ENCODE data around the gene ZP2. TPM values are rescaled to one million over a fixed set of nuclear protein-coding genes. Genes with fewer than 3 reads are reported as not detected.
"Not testable (repeated sequence)": the region's sequence is repeated elsewhere in the genome, so short reads cannot be mapped to it uniquely, and the experiment has no call there.

The ZP2 gene
- total RNA-seq, 1 experiment from 2014 or later: not detected

- H3K4me1 Mint-ChIP-seq (ENCODE audit: low read depth, unreplicated experiment); intact Hi-C loops (cut with micrococcal nuclease; ENCODE audit: unreplicated experiment); H3K36me3 Mint-ChIP-seq (ENCODE audit: insufficient read depth, unreplicated experiment); H3K27me3 ChIP-seq (replicated peaks; ENCODE audit: control insufficient read depth, insufficient read depth, low read length); H3K9me3 Mint-ChIP-seq (ENCODE audit: unreplicated experiment); H3K4me3 Mint-ChIP-seq (ENCODE audit: unreplicated experiment); H3K4me3 ChIP-seq (ENCODE audit: low read depth, low read length); BruUV-seq (replicated peaks); H3K4me1 ChIP-seq; H3K9me3 ChIP-seq; H3K36me3 ChIP-seq (ENCODE audit: control insufficient read depth, insufficient read depth, low read length); POLR2A ChIA-PET; DNase-seq; H3K27me3 Mint-ChIP-seq (ENCODE audit: insufficient read depth, unreplicated experiment); H3K27ac Mint-ChIP-seq (ENCODE audit: unreplicated experiment): not testable (repeated sequence)
- CTCF ChIA-PET: interaction anchor here (1.2 kb wide), 1 partner anchor 148 kb away, joined by 3 read pairs; no protein-coding TSS in a partner anchor
Observed at GRCh38 chr16:21153124-21153729, 58.1 kb downstream of the ZP2 start.

DNA sequence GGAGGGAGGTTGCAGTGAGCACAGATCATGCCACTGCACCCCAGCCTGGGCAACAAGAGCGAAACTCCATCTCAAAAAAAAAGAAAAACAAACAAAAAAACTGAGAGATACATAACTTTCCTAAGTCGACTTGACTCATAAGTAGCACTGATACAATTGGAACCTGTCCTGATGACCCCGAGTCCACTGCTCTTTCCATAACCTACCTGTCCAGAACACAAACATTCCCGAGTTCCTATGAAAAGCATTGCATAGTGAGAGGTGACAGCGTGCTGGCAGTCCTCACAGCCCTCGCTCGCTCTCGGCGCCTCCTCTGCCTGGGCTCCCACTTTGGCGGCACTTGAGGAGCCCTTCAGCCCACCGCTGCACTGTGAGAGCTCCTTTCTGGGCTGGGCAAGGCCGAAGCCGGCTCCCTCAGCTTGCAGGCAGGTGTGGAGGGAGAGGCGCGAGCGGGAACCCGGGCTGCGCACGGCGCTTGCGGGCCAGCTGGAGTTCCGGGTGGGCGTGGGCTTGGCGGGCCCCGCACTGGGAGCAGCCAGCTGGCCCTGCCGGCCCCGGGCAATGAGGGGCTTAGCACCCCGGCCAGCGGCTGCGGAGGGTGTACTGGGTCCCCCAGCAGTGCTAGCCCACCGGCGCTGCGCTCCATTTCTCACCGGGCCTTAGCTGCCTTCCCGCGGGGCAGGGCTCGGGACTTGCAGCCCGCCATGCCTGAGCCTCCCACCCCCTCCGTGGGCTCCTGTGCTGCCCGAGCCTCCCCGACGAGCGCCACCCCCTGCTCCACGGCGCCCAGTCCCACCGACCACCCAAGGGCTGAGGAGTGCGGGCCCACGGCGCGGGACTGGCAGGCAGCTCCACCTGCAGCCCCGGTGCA is 59.0 kb downstream of the ZP2 start:
- intact Hi-C loops (cut with micrococcal nuclease; ENCODE audit: unreplicated experiment); POLR2A ChIA-PET; DNase-seq: not testable (repeated sequence)

GRCh38 chr16:21150375-21151001 is 60.9 kb downstream of the ZP2 start, which contains the start of gene DNAH3:
TSS of gene DNAH3 (minus strand) at chr16:21150846. CDS start at chr16:21150319, 527 bp downstream.
- TF ChIP-seq, protein P1, sequence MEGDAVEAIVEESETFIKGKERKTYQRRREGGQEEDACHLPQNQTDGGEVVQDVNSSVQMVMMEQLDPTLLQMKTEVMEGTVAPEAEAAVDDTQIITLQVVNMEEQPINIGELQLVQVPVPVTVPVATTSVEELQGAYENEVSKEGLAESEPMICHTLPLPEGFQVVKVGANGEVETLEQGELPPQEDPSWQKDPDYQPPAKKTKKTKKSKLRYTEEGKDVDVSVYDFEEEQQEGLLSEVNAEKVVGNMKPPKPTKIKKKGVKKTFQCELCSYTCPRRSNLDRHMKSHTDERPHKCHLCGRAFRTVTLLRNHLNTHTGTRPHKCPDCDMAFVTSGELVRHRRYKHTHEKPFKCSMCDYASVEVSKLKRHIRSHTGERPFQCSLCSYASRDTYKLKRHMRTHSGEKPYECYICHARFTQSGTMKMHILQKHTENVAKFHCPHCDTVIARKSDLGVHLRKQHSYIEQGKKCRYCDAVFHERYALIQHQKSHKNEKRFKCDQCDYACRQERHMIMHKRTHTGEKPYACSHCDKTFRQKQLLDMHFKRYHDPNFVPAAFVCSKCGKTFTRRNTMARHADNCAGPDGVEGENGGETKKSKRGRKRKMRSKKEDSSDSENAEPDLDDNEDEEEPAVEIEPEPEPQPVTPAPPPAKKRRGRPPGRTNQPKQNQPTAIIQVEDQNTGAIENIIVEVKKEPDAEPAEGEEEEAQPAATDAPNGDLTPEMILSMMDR (IDR thresholded peaks at IDR 0.05; ENCODE audit: insufficient read depth in 1 of 2, low read depth in 1 of 2, low read length in 1 of 2, severe bottlenecking in 1 of 2, unreplicated experiment in 1 of 2): no peak
- H3K27me3 Mint-ChIP-seq (ENCODE audit: insufficient read depth, unreplicated experiment): no peaks in the 10 kb centered on the region
- Histone ChIP-seq H3K27me3 (replicated peaks; ENCODE audit: control insufficient read depth, insufficient read depth, low read length) (no peaks in the 10 kb centered on the region), H3K4me1 (no peaks in the 10 kb centered on the region), H3K4me3 (ENCODE audit: low read depth, low read length) (no peak within 1 kb of the TSS), H3K9me3 (no peaks in the 10 kb centered on the region), H3K36me3 (ENCODE audit: control insufficient read depth, insufficient read depth, low read length) (no peaks in the 10 kb centered on the region)
- H3K9me3 Mint-ChIP-seq (ENCODE audit: unreplicated experiment): no peaks in the 10 kb centered on the region
- POLR2A ChIA-PET: no interaction called here
- H3K36me3 Mint-ChIP-seq (ENCODE audit: insufficient read depth, unreplicated experiment): no peaks in the 10 kb centered on the region
- H3K4me3 Mint-ChIP-seq (ENCODE audit: unreplicated experiment): no peak within 1 kb of the TSS
- BruUV-seq (replicated peaks): no TSS peak
- no peak for DNase-seq
- CTCF ChIA-PET: no interaction called here
- H3K27ac Mint-ChIP-seq (ENCODE audit: unreplicated experiment): no peak within 1 kb of the TSS
- H3K4me1 Mint-ChIP-seq (ENCODE audit: low read depth, unreplicated experiment): no peaks in the 10 kb centered on the region
- intact Hi-C loops (cut with micrococcal nuclease; ENCODE audit: unreplicated experiment): no loop called here

More for the DNA sequence above, 59.0 kb downstream of the ZP2 start:
- H3K27ac Mint-ChIP-seq (ENCODE audit: unreplicated experiment); H3K9me3 Mint-ChIP-seq (ENCODE audit: unreplicated experiment); BruUV-seq (replicated peaks); H3K4me1 ChIP-seq; H3K9me3 ChIP-seq; H3K36me3 Mint-ChIP-seq (ENCODE audit: insufficient read depth, unreplicated experiment); H3K4me3 ChIP-seq (ENCODE audit: low read depth, low read length); H3K27me3 ChIP-seq (replicated peaks; ENCODE audit: control insufficient read depth, insufficient read depth, low read length); H3K36me3 ChIP-seq (ENCODE audit: control insufficient read depth, insufficient read depth, low read length); H3K4me3 Mint-ChIP-seq (ENCODE audit: unreplicated experiment); H3K27me3 Mint-ChIP-seq (ENCODE audit: insufficient read depth, unreplicated experiment); CTCF ChIA-PET; H3K4me1 Mint-ChIP-seq (ENCODE audit: low read depth, unreplicated experiment): not testable (repeated sequence)

Other genes starting within 250 kb of the ZP2 start
- gene DNAH3, start 60.7 kb downstream of the ZP2 start, total RNA-seq (2022): 4.3 and 4.4 TPM in 2 replicates
- gene LDAF1, start 52.9 kb downstream of the ZP2 start, total RNA-seq (2022): 12.9 and 16.7 TPM in 2 replicates
- gene ANKS4B, start 22.1 kb upstream of the ZP2 start, total RNA-seq (2022): 3.5 and 4.8 TPM in 2 replicates
- 0.39 TPM in 1 of 2 replicates, not detected in the other for gene CRYM, start 66.7 kb upstream of the ZP2 start, total RNA-seq (2022)

Measured in Caco-2 (cell line).